Astrocyte (in vitro differentiated cells and primary cell): Measurements from ENCODE around the gene GZMM. TPM values are rescaled to one million over a fixed set of nuclear protein-coding genes. Genes with fewer than 3 reads are reported as not detected.

Experiments used
- DNase-seq: peaks from one replicate; pipeline ENCODE4 v3.0.0-alpha.2; 2010; ENCODE audit warnings: low read depth
- FAIRE-seq: peaks from 2 replicates; lab custom pipeline; 2011; peaks lifted over from hg19 to GRCh38; lab: Jason Lieb, UNC
- H2AFZ ChIP-seq: 2 replicates; pipeline ENCODE4 v1.6.0; 2012; ENCODE audit warnings: low read depth, low read length, inconsistent platforms
- H3K27ac ChIP-seq: 2 replicates; pipeline ENCODE4 v1.5.1; 2011; ENCODE audit warnings: low read depth, low read length, inconsistent platforms
- H3K27me3 ChIP-seq: 2 replicates; pipeline ENCODE4 v1.6.0; 2011; ENCODE audit warnings: low read length, inconsistent platforms; ENCODE audit not compliant: insufficient read depth
- H3K36me3 ChIP-seq: 2 replicates; pipeline ENCODE4 v1.5.1; 2011; ENCODE audit warnings: low read length, inconsistent platforms; ENCODE audit not compliant: insufficient read depth
- H3K4me1 ChIP-seq: 2 replicates; pipeline ENCODE4 v1.5.1; 2011; ENCODE audit warnings: low read length, inconsistent platforms; ENCODE audit not compliant: insufficient read depth
- H3K4me2 ChIP-seq: 2 replicates; pipeline ENCODE4 v1.6.0; 2012; ENCODE audit warnings: low read length, inconsistent platforms
- H3K4me3 ChIP-seq: 2 replicates; pipeline ENCODE4 v1.5.1; 2011; ENCODE audit warnings: low read depth, mild to moderate bottlenecking, low read length, inconsistent platforms; ENCODE audit not compliant: insufficient read depth
- H3K79me2 ChIP-seq: 2 replicates; pipeline ENCODE4 v1.6.0; 2012; ENCODE audit warnings: mild to moderate bottlenecking, low read length, inconsistent platforms; ENCODE audit not compliant: insufficient read depth
- H3K9ac ChIP-seq: 2 replicates; pipeline ENCODE4 v1.6.0; 2012; ENCODE audit warnings: mild to moderate bottlenecking, low read length, inconsistent platforms
- H3K9me3 ChIP-seq: 2 replicates; pipeline ENCODE4 v1.5.1; 2012; ENCODE audit warnings: low read depth, mild to moderate bottlenecking, low read length, inconsistent platforms; ENCODE audit not compliant: insufficient read depth
- H4K20me1 ChIP-seq: 2 replicates; pipeline ENCODE4 v1.6.0; 2012; ENCODE audit warnings: low read length, inconsistent platforms; ENCODE audit not compliant: insufficient read depth
- H3K27ac Mint-ChIP-seq: one replicate; pipeline ENCODE4 v1.8.0; 2021; ENCODE audit warnings: mild to moderate bottlenecking, mixed read lengths; ENCODE audit not compliant: unreplicated experiment
- H3K27me3 Mint-ChIP-seq: one replicate; pipeline ENCODE4 v1.8.0; 2021; ENCODE audit warnings: low read depth, mixed read lengths; ENCODE audit not compliant: unreplicated experiment
- H3K36me3 Mint-ChIP-seq: one replicate; pipeline ENCODE4 v1.8.0; 2021; ENCODE audit warnings: low read depth, mixed read lengths; ENCODE audit not compliant: unreplicated experiment
- H3K4me1 Mint-ChIP-seq: one replicate; pipeline ENCODE4 v1.8.0; 2021; ENCODE audit warnings: low read depth, mixed read lengths; ENCODE audit not compliant: unreplicated experiment
- H3K4me3 Mint-ChIP-seq: one replicate; pipeline ENCODE4 v1.8.0; 2021; ENCODE audit warnings: mild to moderate bottlenecking, moderate library complexity, mixed read lengths; ENCODE audit not compliant: unreplicated experiment
- H3K9me3 Mint-ChIP-seq: one replicate; pipeline ENCODE4 v1.8.0; 2021; ENCODE audit warnings: mild to moderate bottlenecking, mixed read lengths; ENCODE audit not compliant: unreplicated experiment
- CTCF ChIP-seq: IDR thresholded peaks from 2 replicates; pipeline ENCODE4 v1.5.1; 2011; ENCODE audit warnings: low read depth, mild to moderate bottlenecking, inconsistent platforms, low read length, moderate library complexity; ENCODE audit not compliant: insufficient read depth
- EZH2 ChIP-seq: IDR thresholded peaks from 2 replicates; pipeline ENCODE4 v1.6.1; 2012; ENCODE audit warnings: mild to moderate bottlenecking, low read length, inconsistent platforms; ENCODE audit not compliant: insufficient read depth
- total RNA-seq: library from RNA; stranded (reverse); gene quantifications from 2 replicates; pipeline ENCODE4 v1.2.1, GENCODE V29; 2021

Gene GZMM
- total RNA-seq, 1 donor from 2014 or later: 0.70 TPM

- no peaks in the 10 kb centered on the region for H3K27me3 Mint-ChIP-seq
- no peak for FAIRE-seq
- H3K27ac ChIP-seq: peak within 1 kb of the TSS; percentile 74
- no peaks in the 10 kb centered on the region for H3K9me3 ChIP-seq
- peak within 1 kb of the TSS; percentile 76 for H3K4me3 ChIP-seq
- peaks cover 51% of the 10 kb centered on the region for H4K20me1 ChIP-seq
- peak within 1 kb of the TSS; percentile 93 for H2AFZ ChIP-seq
- DNase-seq: no peak
- peak within 1 kb of the TSS; percentile 92 for H3K4me3 Mint-ChIP-seq
- H3K36me3 Mint-ChIP-seq: peaks cover 3% of the 10 kb centered on the region
- H3K27ac Mint-ChIP-seq: peak within 1 kb of the TSS; percentile 26
- no peaks in the 10 kb centered on the region for H3K36me3 ChIP-seq
- peaks cover 11% of the 10 kb centered on the region for H3K4me1 Mint-ChIP-seq
- peak within 1 kb of the TSS; percentile 85 for H3K9ac ChIP-seq
- H3K27me3 ChIP-seq: no peaks in the 10 kb centered on the region
- H3K79me2 ChIP-seq: peaks cover 52% of the 10 kb centered on the region
- H3K9me3 Mint-ChIP-seq: no peaks in the 10 kb centered on the region
- peak within 1 kb of the TSS; percentile 92 for H3K4me2 ChIP-seq
- TF ChIP-seq CTCF: no peak
- TF ChIP-seq EZH2: no peak
- H3K4me1 ChIP-seq: peaks cover 28% of the 10 kb centered on the region
These were observed 11.9 kb upstream of the GZMM start, which contains the start of gene CDC34 for GRCh38 chr19:531753-532560. TSS of gene CDC34 (plus strand) at chr19:531760. CDS start at chr19:531932, 172 bp downstream.

- Mint-ChIP-seq H3K27ac (peak overlapping the region; percentile 95), H3K4me1 (peaks cover 11% of the 10 kb centered on the region), H3K4me3 (peak overlapping the region; percentile 92), H3K36me3 (peaks cover 3% of the 10 kb centered on the region), H3K27me3 (no peaks in the 10 kb centered on the region), H3K9me3 (no peaks in the 10 kb centered on the region)
- H3K4me3 ChIP-seq: peak overlapping the region; percentile 76
- H3K4me1 ChIP-seq: peaks cover 28% of the 10 kb centered on the region
- H3K79me2 ChIP-seq: peaks cover 55% of the 10 kb centered on the region
- H3K27me3 ChIP-seq: no peaks in the 10 kb centered on the region
- peaks cover 54% of the 10 kb centered on the region for H4K20me1 ChIP-seq
- H3K9ac ChIP-seq: peak overlapping the region; percentile 85
- peak overlapping the region; percentile 74 for H3K27ac ChIP-seq
- DNase-seq (peak; percentile 39), FAIRE-seq (no peak)
- no peak overlapping the region for H2AFZ ChIP-seq
- no peaks in the 10 kb centered on the region for H3K36me3 ChIP-seq
- TF ChIP-seq CTCF: peak; percentile 55
- no peak for TF ChIP-seq EZH2
- H3K9me3 ChIP-seq: no peaks in the 10 kb centered on the region
- peak overlapping the region; percentile 92 for H3K4me2 ChIP-seq
These were observed 11.1 kb upstream of the GZMM start for GRCh38 chr19:532561-533363.
